HepG2 (cell line): ENCODE results near the gene ZSWIM7. TPM values are rescaled to one million over a fixed set of nuclear protein-coding genes. Genes with fewer than 3 reads are reported as not detected.

ENCODE experiments used
- ATAC-seq: fragments of 200-7000 bp; cut with Tn5 transposase; 3 replicates; pipeline ENCODE4 v1.9.1; 2020; ENCODE audit warnings: mild to moderate bottlenecking, moderate library complexity
- BruUV-seq: library from RNA; stranded (reverse); fragments of 400-500 nt; replicated peaks from 2 replicates; lab custom pipeline; 2021; lab: Mats Ljungman, UMichigan
- CTCF ChIA-PET: fragments of 300-600 bp; formaldehyde crosslinking; extraction: SDS; loops from one replicate; lab custom pipeline; 2021; ENCODE audit warnings: low total read pairs, inconsistent platforms, low intra/inter-chr PET ratio; lab: Yijun Ruan, JAX
- POLR2A ChIA-PET: fragments of 350-600 bp; sonication (Branson Sonifier 250); formaldehyde crosslinking; loops from one replicate; lab custom pipeline; 2020; ENCODE audit warnings: antibody characterized with exemption, inconsistent platforms; lab: Yijun Ruan, JAX
- DNase-seq: peaks from one replicate; pipeline ENCODE4 v3.0.0-alpha.2; 2015; ENCODE audit warnings: low spot score
- FAIRE-seq: peaks from 3 replicates; lab custom pipeline; 2011; peaks lifted over from hg19 to GRCh38; lab: Jason Lieb, UNC
- H2AFZ ChIP-seq: one replicate; pipeline ENCODE4 v1.6.1; 2011; ENCODE audit warnings: low read length, inconsistent platforms
- H3K27ac ChIP-seq: fragments of 300-600 bp; 3 replicates; pipeline ENCODE4 v1.8.0; 2011; ENCODE audit warnings: mixed run types, mild to moderate bottlenecking, mixed read lengths, low read length, inconsistent platforms; ENCODE audit not compliant: insufficient read depth; ENCODE audit errors: extremely low read length
- H3K27me3 ChIP-seq, 2 experiments: fragments of 200-600 bp in 1 of 2; 2 replicates in 1 of 2; 3 replicates in 1 of 2; pipeline versions ENCODE4 v1.6.0 to v1.8.0; 2011; ENCODE audit warnings: low read length in 2 of 2, mild to moderate bottlenecking in 2 of 2, moderate library complexity in 2 of 2, inconsistent platforms in 1 of 2; ENCODE audit not compliant: insufficient read depth in 2 of 2, control insufficient read depth in 1 of 2
- H3K36me3 ChIP-seq, 2 experiments: fragments of 200-600 bp in 1 of 2; replicated peaks in 1 of 2; 2 replicates in 1 of 2; 3 replicates in 1 of 2; pipeline versions ENCODE4 v1.5.1 to v1.8.0; 2011; ENCODE audit warnings: low read length in 2 of 2, inconsistent platforms in 1 of 2; ENCODE audit not compliant: insufficient read depth in 2 of 2, control insufficient read depth in 1 of 2
- H3K4me1 ChIP-seq: 2 replicates; pipeline ENCODE4 v1.5.1; 2012; ENCODE audit warnings: low read length, inconsistent platforms; ENCODE audit not compliant: insufficient read depth
- H3K4me2 ChIP-seq: 2 replicates; pipeline ENCODE4 v1.6.0; 2011; ENCODE audit warnings: low read depth, low read length, inconsistent platforms
- H3K4me3 ChIP-seq, 3 experiments: fragments of 200-600 bp in 1 of 3; sonication (generic), shearing (Covaris generic) in 1 of 3; replicated peaks in 1 of 3; 2 replicates each; pipeline ENCODE4 v1.5.1; 2011 to 2016; ENCODE audit warnings: low read length in 3 of 3, inconsistent platforms in 2 of 3, low read depth in 2 of 3, mild to moderate bottlenecking in 2 of 3, control low read depth in 1 of 3, mixed read lengths in 1 of 3; ENCODE audit not compliant: insufficient read depth in 1 of 3
- H3K79me2 ChIP-seq: one replicate; pipeline ENCODE4 v1.6.1; 2011; ENCODE audit warnings: low read length, inconsistent platforms; ENCODE audit not compliant: insufficient read depth
- H3K9ac ChIP-seq: 2 replicates; pipeline ENCODE4 v1.6.0; 2011; ENCODE audit warnings: mild to moderate bottlenecking, low read depth, low read length, inconsistent platforms; ENCODE audit not compliant: insufficient read depth
- H3K9me3 ChIP-seq: 2 replicates; pipeline ENCODE4 v1.5.1; 2012; ENCODE audit warnings: mild to moderate bottlenecking, low read length
- H4K20me1 ChIP-seq: 2 replicates; pipeline ENCODE4 v1.6.0; 2011; ENCODE audit warnings: inconsistent platforms, mild to moderate bottlenecking, low read length, moderate library complexity; ENCODE audit not compliant: insufficient read depth
- HDAC6 ChIP-seq: fragments of 200-600 bp; sonication (generic); IDR thresholded peaks from 2 replicates; pipeline ENCODE4 v1.7.0; 2017; ENCODE audit warnings: mild to moderate bottlenecking, antibody characterized with exemption, low read length, low read depth
- HOMEZ ChIP-seq: IDR thresholded peaks from 2 replicates; pipeline ENCODE4 v1.6.1; 2016; ENCODE audit warnings: low read depth
- JUND ChIP-seq: sonication (generic); formaldehyde crosslinking; IDR thresholded peaks from 2 replicates; pipeline ENCODE4 v1.8.0; 2022; ENCODE audit warnings: mild to moderate bottlenecking, missing genetic modification reagents
- KMT2B ChIP-seq: IDR thresholded peaks from 2 replicates; pipeline ENCODE4 v1.6.1; 2016; ENCODE audit warnings: missing genetic modification reagents, missing compliant biosample characterization
- PHF20 ChIP-seq: sonication (generic); formaldehyde crosslinking; IDR thresholded peaks from 2 replicates; pipeline ENCODE4 v1.5.0; 2020; ENCODE audit warnings: mild to moderate bottlenecking, missing genetic modification reagents
- RFX5 ChIP-seq: IDR thresholded peaks from 2 replicates; pipeline ENCODE4 v1.6.1; 2011; ENCODE audit warnings: low read depth, low read length, improper control_type of control experiment
- SNAI1 ChIP-seq: sonication (generic); formaldehyde crosslinking; IDR thresholded peaks from 2 replicates; pipeline ENCODE4 v1.5.0; 2020; ENCODE audit warnings: mild to moderate bottlenecking, missing genetic modification reagents, borderline replicate concordance
- SP5 ChIP-seq: IDR thresholded peaks from 2 replicates; pipeline ENCODE4 v1.6.1; 2016; ENCODE audit warnings: low read depth, borderline replicate concordance
- ZNF484 ChIP-seq: sonication (generic); formaldehyde crosslinking; IDR thresholded peaks from 2 replicates; pipeline ENCODE4 v1.5.1; 2020; ENCODE audit warnings: mild to moderate bottlenecking, low read depth, missing genetic modification reagents, borderline replicate concordance
- ZNF567 ChIP-seq: sonication (generic); formaldehyde crosslinking; IDR thresholded peaks from 2 replicates; pipeline ENCODE4 v1.8.1; 2023; ENCODE audit warnings: mild to moderate bottlenecking, missing genetic modification reagents, borderline replicate concordance
- ZNF616 ChIP-seq: sonication (generic); formaldehyde crosslinking; IDR thresholded peaks from 2 replicates; pipeline ENCODE4 v1.5.0; 2020; ENCODE audit warnings: low read depth, mild to moderate bottlenecking, missing genetic modification reagents
- ZNF644 ChIP-seq: IDR thresholded peaks from 2 replicates; pipeline ENCODE4 v1.6.1; 2016; ENCODE audit warnings: low read depth
- ZNF737 ChIP-seq: sonication (generic); formaldehyde crosslinking; IDR thresholded peaks from 2 replicates; pipeline ENCODE4 v1.5.0; 2020; ENCODE audit warnings: missing genetic modification reagents, mild to moderate bottlenecking, borderline replicate concordance
- ZNF839 ChIP-seq: sonication (generic); formaldehyde crosslinking; IDR thresholded peaks from 2 replicates; pipeline ENCODE4 v1.4.0; 2020; ENCODE audit warnings: missing genetic modification reagents, mild to moderate bottlenecking, borderline replicate concordance
- in situ Hi-C: cut with HindIII; loops from 2 replicates; pipeline ENCODE4 v1.10.0; 2017; ENCODE audit warnings: low pct_unique_long_range_greater_than_20kb; ENCODE audit not compliant: extremely low pct_ligation_motif_present
- intact Hi-C: fragments of 100-400 bp; cut with micrococcal nuclease; formaldehyde crosslinking; loops from one replicate; pipeline ENCODE4 v1.10.0; 2022; ENCODE audit not compliant: unreplicated experiment
- polyA plus RNA-seq, 8 experiments: library from polyadenylated mRNA; depleted of rRNA in 3 of 8; stranded (reverse) in 7 of 8; unstranded in 1 of 8; fragments of >200 nt; fragmentation: Illumina TruSeq in 4 of 8; extraction: Trizol in 4 of 8; gene quantifications; 2 replicates each; pipeline versions ENCODE4 v1.2.1 to v1.2.3, GENCODE V29; 2011 to 2016; ENCODE audit warnings: low read depth in 4 of 8, missing spikeins in 1 of 8, mixed read lengths in 1 of 8; ENCODE audit not compliant: insufficient read depth in 1 of 8
- total RNA-seq, 5 experiments: library from RNA; depleted of rRNA; stranded (reverse); fragments of >200 nt; fragmentation: Illumina TruSeq; extraction: Trizol; gene quantifications; 2 replicates each; pipeline ENCODE4 v1.2.3, GENCODE V29; 2016; ENCODE audit warnings: low read depth in 1 of 5
- TF ChIP-seq, protein P1 (sequence below): sonication (generic); formaldehyde crosslinking; IDR thresholded peaks from 2 replicates; pipeline ENCODE4 v1.5.0; 2020; ENCODE audit warnings: mild to moderate bottlenecking, missing genetic modification reagents

Gene ZSWIM7
- total and polyA plus RNA-seq, 2 of the 13 experiments (the other 11 are each of a cell fraction or from before 2014, with no cell fraction given), result 13.1 to 28.1 TPM

- Histone ChIP-seq H4K20me1 (no peaks in the 10 kb centered on the region), H3K36me3 (peaks cover 15 to 45% of the 10 kb centered on the region in 2 experiments), H3K9ac (peak overlapping the region; percentile 90; the same call in 1 of the 2 replicates), H2AFZ (no peak overlapping the region), H3K27me3 (no peaks in the 10 kb centered on the region; a peak in 1 of 5 replicates), H3K9me3 (no peaks in the 10 kb centered on the region), H3K27ac (no peak overlapping the region), H3K4me3 (peak overlapping the region; percentile 90 to 94 (median 91); a peak in 4 of 6 replicates), H3K79me2 (peaks cover 21% of the 10 kb centered on the region), H3K4me1 (peaks cover 26% of the 10 kb centered on the region), H3K4me2 (peak overlapping the region; percentile 86)
- ATAC-seq (no peak), FAIRE-seq (no peak), DNase-seq (no peak)
- POLR2A ChIA-PET, result no interaction called here
- in situ Hi-C loops, result no loop called here
- CTCF ChIA-PET, result no interaction called here
- TF ChIP-seq HOMEZ (CRISPR knock-in tag) (no peak), ZNF484 (CRISPR knock-in tag) (no peak), ZNF644 (CRISPR knock-in tag) (no peak), SP5 (CRISPR knock-in tag) (no peak), ZNF616 (no peak), HDAC6 (no peak), ZNF839 (no peak), PHF20 (CRISPR knock-in tag) (no peak), ZNF567 (CRISPR knock-in tag) (no peak), KMT2B (CRISPR knock-in tag) (no peak), JUND (CRISPR knock-in tag) (no peak), SNAI1 (CRISPR knock-in tag) (no peak), ZNF737 (no peak), RFX5 (no peak)
- TF ChIP-seq, protein P1, sequence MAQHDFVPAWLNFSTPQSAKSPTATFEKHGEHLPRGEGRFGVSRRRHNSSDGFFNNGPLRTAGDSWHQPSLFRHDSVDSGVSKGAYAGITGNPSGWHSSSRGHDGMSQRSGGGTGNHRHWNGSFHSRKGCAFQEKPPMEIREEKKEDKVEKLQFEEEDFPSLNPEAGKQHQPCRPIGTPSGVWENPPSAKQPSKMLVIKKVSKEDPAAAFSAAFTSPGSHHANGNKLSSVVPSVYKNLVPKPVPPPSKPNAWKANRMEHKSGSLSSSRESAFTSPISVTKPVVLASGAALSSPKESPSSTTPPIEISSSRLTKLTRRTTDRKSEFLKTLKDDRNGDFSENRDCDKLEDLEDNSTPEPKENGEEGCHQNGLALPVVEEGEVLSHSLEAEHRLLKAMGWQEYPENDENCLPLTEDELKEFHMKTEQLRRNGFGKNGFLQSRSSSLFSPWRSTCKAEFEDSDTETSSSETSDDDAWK (CRISPR knock-in tag), result no peak
- no TSS peak for BruUV-seq
- intact Hi-C loops, result no loop called here
Observed at GRCh38 chr17:16001226-16001897, 1.9 kb upstream of the ZSWIM7 start.
